ENCODE data around the gene MITF.

- TF ChIP-seq RAD21 (IDR thresholded peaks at IDR 0.05) (no peak), CTCF (IDR thresholded peaks at IDR 0.05; ENCODE audit: low read depth, low read length, missing input control) (no peak), REST (IDR thresholded peaks at IDR 0.05) (no peak), GABPA (IDR thresholded peaks at IDR 0.05 in 1 of 2, conservative IDR thresholded peaks at IDR 0.05 in 1 of 2) (no peak), FOXA2 (IDR thresholded peaks at IDR 0.05) (no peak), JUND (IDR thresholded peaks at IDR 0.05) (no peak), TAF1 (conservative IDR thresholded peaks at IDR 0.05) (no peak), MAX (IDR thresholded peaks at IDR 0.05) (no peak)
Observed at GRCh38 chr3:69827127-69827526, 87.9 kb downstream of the MITF start.
